DND-41 (cell line): ENCODE results near the gene TLK1.

Experiments used
- ATAC-seq: fragments of 200-7000 bp; cut with Tn5 transposase; 3 replicates; pipeline ENCODE4 v1.9.1; 2021; ENCODE audit warnings: low read depth; ENCODE audit not compliant: insufficient read depth
- DNase-seq: peaks from one replicate; pipeline ENCODE4 v3.0.0-alpha.2; 2020
- H2AFZ ChIP-seq: 2 replicates; pipeline ENCODE4 v1.6.0; 2012; ENCODE audit warnings: low read depth, low read length
- H3K27ac ChIP-seq: 2 replicates; pipeline ENCODE4 v1.5.1; 2012; ENCODE audit warnings: low read length, inconsistent platforms
- H3K27me3 ChIP-seq: fragments of 200-600 bp; sonication (generic); 2 replicates; pipeline ENCODE4 v1.6.0; 2012; ENCODE audit warnings: low read length, mild to moderate bottlenecking, inconsistent platforms; ENCODE audit not compliant: insufficient read depth, poor library complexity
- H3K36me3 ChIP-seq: 2 replicates; pipeline ENCODE4 v1.5.1; 2012; ENCODE audit warnings: low read length, inconsistent platforms; ENCODE audit not compliant: insufficient read depth
- H3K4me1 ChIP-seq: 2 replicates; pipeline ENCODE4 v1.5.1; 2012; ENCODE audit warnings: mild to moderate bottlenecking, low read length; ENCODE audit not compliant: insufficient read depth
- H3K4me2 ChIP-seq: 2 replicates; pipeline ENCODE4 v1.6.0; 2012; ENCODE audit warnings: mild to moderate bottlenecking, moderate library complexity, low read length, inconsistent platforms; ENCODE audit not compliant: insufficient read depth
- H3K4me3 ChIP-seq, 2 experiments: fragments of 200-600 bp in 1 of 2; shearing (Covaris generic) in 1 of 2; 2 replicates each; pipeline ENCODE4 v1.5.1; 2012 to 2016; ENCODE audit warnings: inconsistent platforms in 2 of 2, low read length in 2 of 2, mild to moderate bottlenecking in 2 of 2, low read depth in 1 of 2, moderate library complexity in 1 of 2
- H3K79me2 ChIP-seq: 2 replicates; pipeline ENCODE4 v1.6.0; 2012; ENCODE audit warnings: low read length, inconsistent platforms; ENCODE audit not compliant: insufficient read depth
- H3K9ac ChIP-seq: 2 replicates; pipeline ENCODE4 v1.6.0; 2012; ENCODE audit warnings: low read depth, mild to moderate bottlenecking, inconsistent platforms, low read length, moderate library complexity
- H3K9me3 ChIP-seq: 2 replicates; pipeline ENCODE4 v1.5.1; 2012; ENCODE audit warnings: low read length, moderate library complexity, mild to moderate bottlenecking, inconsistent platforms; ENCODE audit not compliant: insufficient read depth, severe bottlenecking
- H4K20me1 ChIP-seq: 2 replicates; pipeline ENCODE4 v1.6.0; 2012; ENCODE audit warnings: low read length; ENCODE audit not compliant: insufficient read depth
- EZH2 ChIP-seq: IDR thresholded peaks from 3 replicates; pipeline ENCODE4 v1.6.1; 2012; ENCODE audit warnings: borderline replicate concordance, low read depth, mild to moderate bottlenecking, moderate library complexity, low read length, inconsistent platforms; ENCODE audit not compliant: severe bottlenecking
- TF ChIP-seq, protein P1 (sequence below): IDR thresholded peaks from 2 replicates; pipeline ENCODE4 v1.5.1; 2012; ENCODE audit warnings: borderline replicate concordance, low read length, moderate library complexity, mild to moderate bottlenecking; ENCODE audit not compliant: poor library complexity, severe bottlenecking; ENCODE audit errors: extremely low read depth

Gene TLK1

DNA sequence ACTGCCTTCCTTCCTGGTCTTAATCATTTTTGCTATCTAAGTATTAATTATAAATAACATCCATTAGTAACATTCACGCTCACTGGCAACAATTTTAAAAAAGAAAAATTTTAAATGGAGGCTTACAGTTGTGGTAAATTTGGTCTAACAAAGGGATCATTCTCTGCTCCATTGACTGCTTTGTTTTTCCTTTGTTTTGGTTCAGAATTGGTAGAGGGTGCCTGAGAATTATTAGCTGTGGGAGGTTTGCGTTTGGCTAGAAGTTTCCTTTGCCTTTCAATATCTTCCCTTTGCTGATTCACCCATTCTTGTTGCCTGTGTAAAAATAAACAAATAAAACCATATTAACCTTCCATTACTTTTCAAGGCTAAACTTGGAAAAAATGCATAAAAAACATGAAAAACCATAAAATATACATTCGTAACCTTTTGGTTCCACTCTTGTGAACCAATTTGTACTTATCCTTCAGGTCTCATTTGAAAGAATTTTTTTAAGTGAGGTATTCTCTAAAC is 114.6 kb downstream of the TLK1 start:
- Histone ChIP-seq H3K27me3 (no peaks in the 10 kb centered on the region), H2AFZ (no peak overlapping the region), H3K4me1 (peaks cover 14% of the 10 kb centered on the region), H3K4me2 (no peak overlapping the region), H3K79me2 (no peaks in the 10 kb centered on the region), H4K20me1 (no peaks in the 10 kb centered on the region), H3K9ac (no peak overlapping the region), H3K27ac (no peak overlapping the region), H3K36me3 (peaks cover 88% of the 10 kb centered on the region), H3K4me3 (no peak overlapping the region), H3K9me3 (no peaks in the 10 kb centered on the region)
- ATAC-seq, result no peak
- no peak for DNase-seq
- TF ChIP-seq EZH2, result no peak
- TF ChIP-seq, protein P1, sequence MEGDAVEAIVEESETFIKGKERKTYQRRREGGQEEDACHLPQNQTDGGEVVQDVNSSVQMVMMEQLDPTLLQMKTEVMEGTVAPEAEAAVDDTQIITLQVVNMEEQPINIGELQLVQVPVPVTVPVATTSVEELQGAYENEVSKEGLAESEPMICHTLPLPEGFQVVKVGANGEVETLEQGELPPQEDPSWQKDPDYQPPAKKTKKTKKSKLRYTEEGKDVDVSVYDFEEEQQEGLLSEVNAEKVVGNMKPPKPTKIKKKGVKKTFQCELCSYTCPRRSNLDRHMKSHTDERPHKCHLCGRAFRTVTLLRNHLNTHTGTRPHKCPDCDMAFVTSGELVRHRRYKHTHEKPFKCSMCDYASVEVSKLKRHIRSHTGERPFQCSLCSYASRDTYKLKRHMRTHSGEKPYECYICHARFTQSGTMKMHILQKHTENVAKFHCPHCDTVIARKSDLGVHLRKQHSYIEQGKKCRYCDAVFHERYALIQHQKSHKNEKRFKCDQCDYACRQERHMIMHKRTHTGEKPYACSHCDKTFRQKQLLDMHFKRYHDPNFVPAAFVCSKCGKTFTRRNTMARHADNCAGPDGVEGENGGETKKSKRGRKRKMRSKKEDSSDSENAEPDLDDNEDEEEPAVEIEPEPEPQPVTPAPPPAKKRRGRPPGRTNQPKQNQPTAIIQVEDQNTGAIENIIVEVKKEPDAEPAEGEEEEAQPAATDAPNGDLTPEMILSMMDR, result no peak

DNA sequence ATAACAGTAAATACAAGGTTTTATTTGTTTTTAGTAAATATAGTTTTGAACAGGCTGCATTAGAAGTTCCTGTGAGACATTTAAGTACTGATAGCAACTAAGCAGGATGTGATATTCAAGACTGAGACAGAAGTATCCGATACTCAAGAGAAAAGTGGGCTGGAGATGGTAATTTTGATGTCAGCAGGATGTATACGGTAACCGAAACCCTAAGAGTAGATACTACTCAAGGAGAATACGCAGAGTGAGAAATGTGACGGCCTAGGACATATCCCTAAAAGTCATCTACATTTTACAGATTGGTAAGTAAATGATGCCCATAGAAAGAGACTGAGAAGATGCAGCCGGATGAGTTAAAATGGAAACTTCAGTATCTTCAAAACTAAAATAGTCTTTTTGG is 116.3 kb downstream of the TLK1 start:
- no peak overlapping the region for H2AFZ ChIP-seq
- DNase-seq, result no peak
- TF ChIP-seq, protein P1, result no peak
- no peak for TF ChIP-seq EZH2
- H4K20me1 ChIP-seq, result no peaks in the 10 kb centered on the region
- H3K4me3 ChIP-seq, result no peak overlapping the region
- H3K79me2 ChIP-seq, result no peaks in the 10 kb centered on the region
- H3K27ac ChIP-seq, result no peak overlapping the region
- no peaks in the 10 kb centered on the region for H3K9me3 ChIP-seq
- H3K27me3 ChIP-seq, result no peaks in the 10 kb centered on the region
- H3K36me3 ChIP-seq, result peaks cover 88% of the 10 kb centered on the region
- H3K4me2 ChIP-seq, result no peak overlapping the region
- H3K4me1 ChIP-seq, result peaks cover 14% of the 10 kb centered on the region
- ATAC-seq, result no peak
- H3K9ac ChIP-seq, result no peak overlapping the region

DNA sequence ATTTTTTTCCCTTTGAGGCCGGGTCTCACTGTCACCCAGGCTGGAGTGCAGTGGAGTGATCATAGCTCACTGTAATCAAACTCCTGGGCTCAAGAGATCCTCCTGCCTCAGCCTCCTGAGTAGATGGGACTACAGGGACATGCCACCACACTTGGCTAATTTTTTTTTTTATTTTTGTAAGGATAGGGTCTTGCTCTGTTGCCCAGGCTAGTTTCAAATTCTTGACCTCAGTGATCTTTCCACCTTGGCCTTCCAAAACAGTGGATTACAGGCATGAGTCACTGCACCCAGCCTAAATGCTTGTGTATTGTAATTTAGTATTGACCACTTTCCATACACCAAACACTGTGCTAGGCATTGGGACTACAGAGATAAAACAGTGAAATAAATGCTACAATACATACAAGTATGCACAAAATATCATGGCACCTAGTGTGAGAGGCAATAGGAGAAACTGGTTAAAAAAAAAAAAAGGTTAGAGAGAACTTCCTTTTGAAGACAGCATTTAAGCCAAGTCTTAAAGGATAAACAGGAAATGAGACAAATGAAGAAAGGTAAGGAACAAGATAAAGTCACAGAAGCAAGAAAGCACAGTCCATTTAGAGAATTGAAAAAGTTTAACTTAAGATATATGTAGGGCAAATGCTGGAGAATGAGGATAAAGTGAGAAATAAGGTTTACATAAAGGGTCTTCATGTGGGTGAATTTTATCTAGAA is 118.3 kb downstream of the TLK1 start:
- Histone ChIP-seq H2AFZ (no peak overlapping the region), H3K79me2 (no peaks in the 10 kb centered on the region), H3K4me2 (no peak overlapping the region), H3K9me3 (no peaks in the 10 kb centered on the region), H3K27ac (peak overlapping the region; percentile 50), H3K36me3 (peaks cover 92% of the 10 kb centered on the region), H4K20me1 (no peaks in the 10 kb centered on the region), H3K4me3 (no peak overlapping the region), H3K4me1 (peaks cover 14% of the 10 kb centered on the region), H3K9ac (no peak overlapping the region), H3K27me3 (no peaks in the 10 kb centered on the region)
- 0 out of 3 replicates have a peak, but pooled peaks have one; percentile 35 for ATAC-seq
- DNase-seq, result no peak
- no peak for TF ChIP-seq EZH2
- TF ChIP-seq, protein P1, result no peak
